Dedifferentiated amniotic fluid mesenchymal stem cell (primary cell): Measurements from ENCODE around the gene DNAJB9.

Experiments used
- DNase-seq: peaks from one replicate; pipeline ENCODE4 v3.0.0-alpha.2; 2016; ENCODE audit errors: extremely low spot score

The DNAJB9 gene

DNA sequence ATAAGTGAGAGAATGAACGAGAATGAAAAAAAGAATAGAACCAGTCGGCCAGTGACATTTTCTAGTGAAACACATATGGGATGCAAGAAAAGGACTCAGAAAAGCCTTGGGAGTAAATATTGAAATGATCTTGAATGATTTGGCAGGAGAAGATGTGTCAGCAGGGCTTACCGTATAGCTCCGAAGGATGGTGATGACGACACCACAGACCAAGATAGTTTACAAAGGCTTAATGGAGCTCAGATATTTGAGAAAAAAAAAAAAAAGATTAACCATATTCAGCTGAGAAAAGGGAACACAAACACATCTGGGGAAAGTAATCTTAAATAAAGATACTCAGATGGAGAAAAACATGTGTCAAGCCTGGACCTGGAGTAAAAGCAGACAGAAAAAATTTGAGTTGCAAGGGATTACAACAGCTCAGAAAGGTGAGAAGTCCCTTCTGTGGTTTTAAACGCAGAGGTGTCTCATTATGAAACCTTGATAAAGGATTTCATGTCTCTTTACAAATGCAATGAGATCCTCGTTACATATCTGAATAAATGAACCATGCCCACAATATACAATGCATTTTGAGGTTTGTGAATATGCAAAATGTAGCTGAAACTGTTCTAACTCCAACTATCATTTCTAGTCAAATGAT, 36.0 kb downstream of the DNAJB9 start:
- no peak for DNase-seq

DNA sequence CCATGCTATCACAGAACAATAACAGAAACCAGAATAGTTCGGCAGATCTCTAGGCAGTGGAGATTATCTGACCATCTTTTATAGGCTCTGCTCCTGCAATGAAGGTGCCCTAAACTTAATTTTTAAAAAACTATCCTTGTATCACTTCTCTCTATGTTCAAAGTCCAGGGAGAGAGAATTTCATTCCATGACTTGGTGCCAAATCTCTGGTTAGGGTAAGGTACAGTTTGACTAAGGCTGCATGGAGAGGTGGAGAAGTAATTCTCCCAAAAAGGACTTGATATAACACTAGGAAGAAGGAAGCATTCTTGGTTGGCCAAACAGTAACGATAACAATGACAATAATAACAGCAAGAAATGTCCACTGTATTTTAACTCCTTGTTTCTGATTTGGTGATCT, 40.0 kb downstream of the DNAJB9 start:
- no peak for DNase-seq

DNA sequence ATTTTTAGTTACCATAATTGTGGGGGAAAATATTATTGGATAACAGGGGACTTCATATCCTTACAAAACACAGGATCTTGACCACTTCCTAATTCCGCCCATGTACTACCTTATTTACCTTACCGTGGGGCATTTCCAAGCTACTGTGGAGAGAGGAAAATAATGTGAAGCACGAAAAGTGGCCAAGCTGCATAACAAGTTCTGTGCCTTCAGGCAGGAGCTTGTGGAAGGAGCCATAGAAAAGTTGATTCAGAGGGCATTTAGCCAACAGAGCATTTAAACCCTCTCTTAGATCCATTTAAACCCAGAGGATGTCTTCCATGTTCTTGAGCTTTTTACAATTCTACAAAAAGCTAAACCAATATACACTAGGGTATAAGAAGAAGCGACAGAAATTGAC, 41.6 kb downstream of the DNAJB9 start:
- DNase-seq = no peak

DNA sequence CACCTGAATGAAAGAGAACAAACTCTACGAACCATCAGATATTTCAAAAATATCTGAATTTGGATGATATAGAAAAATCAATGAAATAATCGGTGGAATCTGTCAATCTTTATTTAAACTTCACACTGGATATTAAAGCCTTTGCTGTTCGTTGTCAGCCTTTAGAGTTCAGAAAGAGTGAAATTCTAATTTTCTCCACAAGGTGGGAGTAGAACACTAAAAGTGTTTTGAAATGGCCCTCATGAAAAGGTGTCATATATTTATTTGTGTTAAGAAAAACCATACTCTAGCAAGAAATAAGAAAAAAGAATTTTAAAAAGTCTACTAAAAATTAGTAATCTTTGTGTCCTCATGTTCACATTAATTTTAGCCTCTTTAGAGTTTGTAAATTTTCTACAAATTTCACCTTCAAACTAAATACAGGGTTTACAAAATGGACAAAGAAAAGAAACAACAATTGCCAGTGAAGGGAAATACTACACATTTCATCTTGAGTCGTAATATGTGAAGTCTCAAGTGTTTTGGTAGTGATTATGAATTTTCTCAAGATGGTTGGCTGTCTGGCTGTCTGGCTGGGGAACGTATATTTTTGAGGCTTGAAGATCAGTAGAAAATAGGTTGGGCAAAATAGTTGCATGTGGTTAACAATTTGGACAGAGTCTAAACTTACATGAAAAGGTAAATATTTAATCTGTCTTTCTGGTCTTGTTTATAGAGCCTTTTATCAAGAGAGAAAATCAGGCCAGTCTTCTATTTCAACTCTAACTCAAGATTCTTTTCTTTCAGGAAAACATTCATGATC, 43.7 kb downstream of the DNAJB9 start:
- DNase-seq = peak; percentile 62

DNA sequence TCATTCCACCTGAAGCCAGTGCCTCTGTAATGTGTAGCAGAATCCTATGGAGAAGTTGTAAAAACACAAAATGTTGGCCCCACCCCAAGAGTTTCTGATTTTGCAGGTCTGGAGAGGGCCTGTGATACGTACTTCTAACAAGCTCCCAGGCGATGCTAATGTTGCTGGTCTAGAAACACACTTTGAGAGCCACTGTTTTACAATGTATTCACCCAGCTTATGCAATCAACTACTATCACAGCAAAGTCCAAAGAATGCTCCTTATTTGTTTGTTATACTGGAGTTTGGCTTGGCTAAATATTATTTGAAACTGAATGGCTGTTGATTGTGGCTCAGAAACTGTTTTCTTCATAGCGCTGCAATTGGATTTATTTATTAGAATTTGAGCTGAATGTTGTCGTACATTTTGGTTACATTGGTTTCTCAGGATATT, 44.3 kb downstream of the DNAJB9 start:
- DNase-seq = no peak

DNA sequence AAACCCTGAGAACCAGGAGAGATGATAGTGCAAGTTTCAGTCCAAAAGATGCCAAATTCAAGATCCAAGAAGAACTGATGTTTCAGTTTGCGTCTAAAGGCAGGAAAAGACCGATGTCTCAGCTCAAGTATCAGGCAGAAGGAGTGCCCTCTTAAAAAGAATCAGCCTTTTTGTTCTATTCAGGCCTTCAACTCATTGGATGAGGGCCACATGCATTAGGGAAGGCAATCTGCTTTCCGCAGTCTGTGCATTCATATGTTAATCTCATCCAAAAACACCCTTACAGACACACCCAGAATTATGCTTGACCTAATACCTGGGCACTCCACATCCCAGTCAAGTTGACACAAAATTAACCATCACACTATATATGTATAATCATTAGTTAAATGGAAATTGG, 45.2 kb downstream of the DNAJB9 start:
- DNase-seq = no peak

DNA sequence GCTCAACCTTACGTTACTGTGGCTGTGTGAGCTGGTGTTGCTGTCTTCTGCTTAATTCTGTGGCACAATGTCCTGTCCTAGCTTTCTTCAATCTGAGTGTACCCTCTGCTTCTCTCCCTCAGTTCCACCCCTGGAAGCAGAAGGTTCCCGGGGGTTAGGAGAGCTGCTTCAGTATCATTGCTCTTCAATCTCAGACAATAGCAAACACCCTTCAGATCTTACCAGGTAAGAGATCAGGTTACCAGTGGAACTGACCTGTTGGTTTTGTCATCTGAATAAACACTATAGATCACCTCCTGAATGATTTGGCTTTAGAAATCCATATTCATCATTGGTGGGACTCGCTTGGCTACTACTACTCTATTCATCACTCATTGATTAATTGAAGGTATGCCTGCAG, 48.4 kb downstream of the DNAJB9 start:
- no peak for DNase-seq

DNA sequence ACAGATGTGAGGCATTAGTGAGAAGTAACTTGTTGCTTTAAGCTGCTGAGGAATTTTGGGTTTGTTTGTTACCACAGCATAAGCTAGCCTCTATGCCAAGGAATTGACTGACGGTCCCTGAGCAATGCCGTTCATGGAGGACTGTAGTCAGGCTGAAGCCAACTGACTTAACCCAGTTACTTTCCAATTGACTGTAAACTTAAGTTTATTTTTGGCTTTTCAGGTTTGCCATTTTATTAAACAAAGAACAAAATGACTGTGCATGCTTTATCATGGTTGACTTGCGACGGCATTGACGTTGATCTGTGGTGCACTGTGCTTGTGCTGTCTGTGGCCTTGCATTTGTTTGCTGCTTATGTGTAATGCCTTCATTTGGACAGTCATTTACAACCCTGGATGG, 53.5 kb downstream of the DNAJB9 start:
- no peak for DNase-seq
